ENCODE data around the gene CHRND. TPM values are rescaled to one million over a fixed set of nuclear protein-coding genes. Genes with fewer than 3 reads are reported as not detected.
A peak's percentile ranks its signal among the peaks of the same experiment; 100 is the strongest.

The CHRND gene
- total and polyA plus RNA-seq, 2 of the 13 experiments (the other 11 are each of a cell fraction or from before 2014, with no cell fraction given) = 0.18 TPM; not detected in 1

GRCh38 chr2:232537079-232537478 is 11.1 kb downstream of the CHRND start (continued):
- TF ChIP-seq ZFX (CRISPR knock-in tag; IDR thresholded peaks at IDR 0.05; ENCODE audit: low read depth) (peak; percentile 28; the same call in 1 of the 2 replicates), JDP2 (CRISPR knock-in tag; IDR thresholded peaks at IDR 0.05; ENCODE audit: borderline replicate concordance) (no peak), ZFY (CRISPR knock-in tag; IDR thresholded peaks at IDR 0.05) (0 out of 2 replicates have a peak, but pooled peaks have one; percentile 22), TEAD3 (CRISPR knock-in tag; optimal IDR thresholded peaks at IDR 0.05; ENCODE audit: borderline replicate concordance) (no peak), ZNF614 (CRISPR knock-in tag; IDR thresholded peaks at IDR 0.05; ENCODE audit: borderline replicate concordance) (no peak)
- TF ChIP-seq, protein P1, sequence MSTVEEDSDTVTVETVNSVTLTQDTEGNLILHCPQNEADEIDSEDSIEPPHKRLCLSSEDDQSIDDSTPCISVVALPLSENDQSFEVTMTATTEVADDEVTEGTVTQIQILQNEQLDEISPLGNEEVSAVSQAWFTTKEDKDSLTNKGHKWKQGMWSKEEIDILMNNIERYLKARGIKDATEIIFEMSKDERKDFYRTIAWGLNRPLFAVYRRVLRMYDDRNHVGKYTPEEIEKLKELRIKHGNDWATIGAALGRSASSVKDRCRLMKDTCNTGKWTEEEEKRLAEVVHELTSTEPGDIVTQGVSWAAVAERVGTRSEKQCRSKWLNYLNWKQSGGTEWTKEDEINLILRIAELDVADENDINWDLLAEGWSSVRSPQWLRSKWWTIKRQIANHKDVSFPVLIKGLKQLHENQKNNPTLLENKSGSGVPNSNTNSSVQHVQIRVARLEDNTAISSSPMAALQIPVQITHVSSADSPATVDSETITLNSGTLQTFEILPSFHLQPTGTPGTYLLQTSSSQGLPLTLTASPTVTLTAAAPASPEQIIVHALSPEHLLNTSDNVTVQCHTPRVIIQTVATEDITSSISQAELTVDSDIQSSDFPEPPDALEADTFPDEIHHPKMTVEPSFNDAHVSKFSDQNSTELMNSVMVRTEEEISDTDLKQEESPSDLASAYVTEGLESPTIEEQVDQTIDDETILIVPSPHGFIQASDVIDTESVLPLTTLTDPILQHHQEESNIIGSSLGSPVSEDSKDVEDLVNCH (CRISPR knock-in tag; IDR thresholded peaks at IDR 0.05) = no peak

GRCh38 chr2:232537499-232537898 is 11.5 kb downstream of the CHRND start:
- WGBS (ENCODE audit: low lambda C conversion rate) = 66% methylated on average over 4 of the region's 4 CpGs
- H3K36me3 ChIP-seq (replicated peaks in 1 of 2; ENCODE audit: control insufficient read depth in 1 of 2, insufficient read depth in 2 of 2, low read length in 2 of 2) = no peaks in the 10 kb centered on the region
- ChIA-PET CTCF (ENCODE audit: low intra/inter-chr PET ratio, low total read pairs) (no interaction called here), POLR2A (no interaction called here)
- TF ChIP-seq GATA4 (IDR thresholded peaks at IDR 0.05; ENCODE audit: borderline replicate concordance, low read depth) = no peak
- TF ChIP-seq, protein P2, sequence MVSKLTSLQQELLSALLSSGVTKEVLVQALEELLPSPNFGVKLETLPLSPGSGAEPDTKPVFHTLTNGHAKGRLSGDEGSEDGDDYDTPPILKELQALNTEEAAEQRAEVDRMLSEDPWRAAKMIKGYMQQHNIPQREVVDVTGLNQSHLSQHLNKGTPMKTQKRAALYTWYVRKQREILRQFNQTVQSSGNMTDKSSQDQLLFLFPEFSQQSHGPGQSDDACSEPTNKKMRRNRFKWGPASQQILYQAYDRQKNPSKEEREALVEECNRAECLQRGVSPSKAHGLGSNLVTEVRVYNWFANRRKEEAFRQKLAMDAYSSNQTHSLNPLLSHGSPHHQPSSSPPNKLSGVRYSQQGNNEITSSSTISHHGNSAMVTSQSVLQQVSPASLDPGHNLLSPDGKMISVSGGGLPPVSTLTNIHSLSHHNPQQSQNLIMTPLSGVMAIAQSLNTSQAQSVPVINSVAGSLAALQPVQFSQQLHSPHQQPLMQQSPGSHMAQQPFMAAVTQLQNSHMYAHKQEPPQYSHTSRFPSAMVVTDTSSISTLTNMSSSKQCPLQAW (CRISPR knock-in tag; IDR thresholded peaks at IDR 0.05) = no peak
- no peak for TF ChIP-seq NFIB (CRISPR knock-in tag; IDR thresholded peaks at IDR 0.05; ENCODE audit: borderline replicate concordance)
- TF ChIP-seq ZNF550 (CRISPR knock-in tag; IDR thresholded peaks at IDR 0.05; ENCODE audit: borderline replicate concordance) = no peak
- TF ChIP-seq MYC (CRISPR knock-in tag; IDR thresholded peaks at IDR 0.05; ENCODE audit: borderline replicate concordance) = no peak
- H3K9me3 ChIP-seq (ENCODE audit: low read length) = peaks cover 7% of the 10 kb centered on the region
- no TSS peak for BruUV-seq (replicated peaks)
- no peak overlapping the region for H3K4me3 ChIP-seq (replicated peaks in 1 of 3; ENCODE audit: insufficient read depth in 1 of 3, low read depth in 2 of 3, low read length in 3 of 3)
- in situ Hi-C loops (cut with HindIII; ENCODE audit: extremely low pct_ligation_motif_present, low pct_unique_long_range_greater_than_20kb) (no loop called here), intact Hi-C loops (cut with micrococcal nuclease; ENCODE audit: unreplicated experiment) (loop anchor here (1.0 kb wide), 1 partner anchor 55 kb away; no protein-coding TSS in a partner anchor)
- DNase-seq (ENCODE audit: low spot score) = no peak
- no peak overlapping the region for H3K27ac ChIP-seq (ENCODE audit: extremely low read length, insufficient read depth, low read length)
- no peak for ATAC-seq
- H3K4me1 ChIP-seq (ENCODE audit: insufficient read depth, low read length) = 0 out of 2 replicates have a peak, but pooled peaks cover 6% of the 10 kb centered on the region
- H4K20me1 ChIP-seq (ENCODE audit: insufficient read depth, low read length) = no peaks in the 10 kb centered on the region
- H3K27me3 ChIP-seq (ENCODE audit: control insufficient read depth in 1 of 2, insufficient read depth in 2 of 2, low read length in 2 of 2) = peaks cover 0 to 18% of the 10 kb centered on the region in 2 experiments; a peak in 2 of 5 replicates
- H3K79me2 ChIP-seq (ENCODE audit: insufficient read depth, low read length) = no peaks in the 10 kb centered on the region
- FAIRE-seq = no peak
- H3K9ac ChIP-seq (ENCODE audit: insufficient read depth, low read depth, low read length) = no peak overlapping the region
- no peak overlapping the region for H3K4me2 ChIP-seq (ENCODE audit: low read depth, low read length)
- H2AFZ ChIP-seq (ENCODE audit: low read length) = no peak overlapping the region
